Measurements from ENCODE around the gene NUP210L.

Gene NUP210L

GRCh38 chr1:154157520-154158306 is 2.8 kb upstream of the NUP210L start:
- Histone ChIP-seq H3K27me3 (ENCODE audit: insufficient read depth, low read length, poor library complexity, severe bottlenecking) (no peaks in the 10 kb centered on the region), H2AFZ (ENCODE audit: low read length) (no peak overlapping the region), H3K9me2 (replicated peaks; ENCODE audit: low read depth, low read length) (no peaks in the 10 kb centered on the region), H3F3A (ENCODE audit: low read depth) (no peaks in the 10 kb centered on the region; the same call in 1 of the 2 replicates), H3K4me3 (ENCODE audit: low read length, poor library complexity, severe bottlenecking) (no peak overlapping the region), H3K9ac (ENCODE audit: low read depth, low read length, poor library complexity, severe bottlenecking) (peak overlapping the region; percentile 10), H3K4me2 (ENCODE audit: low read depth, low read length, poor library complexity, severe bottlenecking) (peak overlapping the region; percentile 37), H4K20me1 (ENCODE audit: insufficient read depth, low read length, poor library complexity, severe bottlenecking) (peaks cover 30% of the 10 kb centered on the region), H3K79me2 (ENCODE audit: insufficient read depth, low read length) (peaks cover 33% of the 10 kb centered on the region), H3K9me3 (ENCODE audit: insufficient read depth, low read depth, low read length) (peaks cover 4% of the 10 kb centered on the region; the same call in 1 of the 2 replicates), H3K4me1 (ENCODE audit: insufficient read depth, low read length, poor library complexity, severe bottlenecking) (peaks cover 10% of the 10 kb centered on the region), H3K36me3 (ENCODE audit: insufficient read depth, low read length) (peaks cover 84% of the 10 kb centered on the region)
- TF ChIP-seq EZH2phosphoT487 (IDR thresholded peaks at IDR 0.05; ENCODE audit: borderline replicate concordance) (no peak), CTCF (conservative IDR thresholded peaks at IDR 0.05; ENCODE audit: low read length) (no peak)

- Histone ChIP-seq H3K9ac (ENCODE audit: low read depth, low read length, poor library complexity, severe bottlenecking) (no peak overlapping the region), H3F3A (ENCODE audit: low read depth) (no peaks in the 10 kb centered on the region; the same call in 1 of the 2 replicates), H4K20me1 (ENCODE audit: insufficient read depth, low read length, poor library complexity, severe bottlenecking) (peaks cover 18% of the 10 kb centered on the region), H3K9me2 (replicated peaks; ENCODE audit: low read depth, low read length) (no peaks in the 10 kb centered on the region), H2AFZ (ENCODE audit: low read length) (no peak overlapping the region), H3K4me1 (ENCODE audit: insufficient read depth, low read length, poor library complexity, severe bottlenecking) (peaks cover 10% of the 10 kb centered on the region), H3K9me3 (ENCODE audit: insufficient read depth, low read depth, low read length) (peaks cover 4% of the 10 kb centered on the region; the same call in 1 of the 2 replicates), H3K27me3 (ENCODE audit: insufficient read depth, low read length, poor library complexity, severe bottlenecking) (no peaks in the 10 kb centered on the region), H3K79me2 (ENCODE audit: insufficient read depth, low read length) (peaks cover 18% of the 10 kb centered on the region), H3K4me3 (ENCODE audit: low read length, poor library complexity, severe bottlenecking) (no peak overlapping the region), H3K36me3 (ENCODE audit: insufficient read depth, low read length) (peaks cover 60% of the 10 kb centered on the region), H3K4me2 (ENCODE audit: low read depth, low read length, poor library complexity, severe bottlenecking) (no peak overlapping the region)
- no peak for TF ChIP-seq CTCF (conservative IDR thresholded peaks at IDR 0.05; ENCODE audit: low read length)
These were observed 378 bp upstream of the NUP210L start for GRCh38 chr1:154155251-154155650.

GRCh38 chr1:154154053-154154452 is 820 bp downstream of the NUP210L start:
- peaks cover 10% of the 10 kb centered on the region for H3K4me1 ChIP-seq (ENCODE audit: insufficient read depth, low read length, poor library complexity, severe bottlenecking)
- H3F3A ChIP-seq (ENCODE audit: low read depth): no peaks in the 10 kb centered on the region; the same call in 1 of the 2 replicates
- H3K9me2 ChIP-seq (replicated peaks; ENCODE audit: low read depth, low read length): no peaks in the 10 kb centered on the region
- peaks cover 12% of the 10 kb centered on the region for H4K20me1 ChIP-seq (ENCODE audit: insufficient read depth, low read length, poor library complexity, severe bottlenecking)
- no peaks in the 10 kb centered on the region for H3K9me3 ChIP-seq (ENCODE audit: insufficient read depth, low read depth, low read length)
- H3K36me3 ChIP-seq (ENCODE audit: insufficient read depth, low read length): peaks cover 48% of the 10 kb centered on the region; the same call in 1 of the 2 replicates
- TF ChIP-seq EZH2phosphoT487 (IDR thresholded peaks at IDR 0.05; ENCODE audit: borderline replicate concordance): no peak
- TF ChIP-seq CTCF (conservative IDR thresholded peaks at IDR 0.05; ENCODE audit: low read length): no peak
- H3K4me3 ChIP-seq (ENCODE audit: low read length, poor library complexity, severe bottlenecking): no peak overlapping the region
- H3K79me2 ChIP-seq (ENCODE audit: insufficient read depth, low read length): peaks cover 12% of the 10 kb centered on the region; the same call in 1 of the 2 replicates
- H2AFZ ChIP-seq (ENCODE audit: low read length): no peak overlapping the region
- no peaks in the 10 kb centered on the region for H3K27me3 ChIP-seq (ENCODE audit: insufficient read depth, low read length, poor library complexity, severe bottlenecking)
- no peak overlapping the region for H3K4me2 ChIP-seq (ENCODE audit: low read depth, low read length, poor library complexity, severe bottlenecking)
- H3K9ac ChIP-seq (ENCODE audit: low read depth, low read length, poor library complexity, severe bottlenecking): no peak overlapping the region
